ENCODE results near the gene CXorf49.
"Not testable (repeated sequence)": the region's sequence is repeated elsewhere in the genome, so short reads cannot be mapped to it uniquely, and the experiment has no call there.

CXorf49 gene

GRCh38 chrX:71718185-71718584 lies at the start of gene CXorf49:
CXorf49 (minus strand) TSS chrX:71718285; CDS start chrX:71718151, 134 bp downstream.
- DNase-seq (ENCODE audit: low spot score) = not testable (repeated sequence)

- DNase-seq (ENCODE audit: low spot score) = not testable (repeated sequence)
These were observed 49.0 kb upstream of the CXorf49 start for GRCh38 chrX:71767134-71767533.

GRCh38 chrX:71765613-71766012 lies 47.5 kb upstream of the CXorf49 start:
- DNase-seq (ENCODE audit: low spot score) = not testable (repeated sequence)

GRCh38 chrX:71764832-71765231 lies 46.7 kb upstream of the CXorf49 start:
- DNase-seq (ENCODE audit: low spot score) = not testable (repeated sequence)

GRCh38 chrX:71763049-71763448 lies 45.0 kb upstream of the CXorf49 start, which contains the start of gene CXorf49B:
CXorf49B (plus strand) TSS chrX:71763349; CDS start chrX:71763424, 75 bp downstream.
- not testable (repeated sequence) for DNase-seq (ENCODE audit: low spot score)

- not testable (repeated sequence) for DNase-seq (ENCODE audit: low spot score)
These were observed 42.7 kb upstream of the CXorf49 start for GRCh38 chrX:71760688-71761281.

- DNase-seq (ENCODE audit: low spot score) = not testable (repeated sequence)
These were observed 2.3 kb upstream of the CXorf49 start for GRCh38 chrX:71720289-71720886.

GRCh38 chrX:71719195-71719594 lies 1.1 kb upstream of the CXorf49 start:
- DNase-seq (ENCODE audit: low spot score) = not testable (repeated sequence)

- not testable (repeated sequence) for DNase-seq (ENCODE audit: low spot score)
These were observed 1.8 kb downstream of the CXorf49 start for GRCh38 chrX:71716323-71716722.

GRCh38 chrX:71715551-71715950 lies 2.5 kb downstream of the CXorf49 start:
- not testable (repeated sequence) for DNase-seq (ENCODE audit: low spot score)

GRCh38 chrX:71714064-71714463 lies 4.0 kb downstream of the CXorf49 start:
- not testable (repeated sequence) for DNase-seq (ENCODE audit: low spot score)

- DNase-seq (ENCODE audit: low spot score) = not testable (repeated sequence)
These were observed 15.2 kb downstream of the CXorf49 start for GRCh38 chrX:71702853-71703252.

- DNase-seq (ENCODE audit: low spot score) = not testable (repeated sequence)
These were observed 19.1 kb downstream of the CXorf49 start for GRCh38 chrX:71699023-71699344.

- DNase-seq (ENCODE audit: low spot score) = not testable (repeated sequence)
These were observed 19.6 kb downstream of the CXorf49 start for GRCh38 chrX:71698299-71699022.

GRCh38 chrX:71697466-71698298 lies 20.4 kb downstream of the CXorf49 start:
- DNase-seq (ENCODE audit: low spot score) = not testable (repeated sequence)

- DNase-seq (ENCODE audit: low spot score) = not testable (repeated sequence)
These were observed 21.2 kb downstream of the CXorf49 start for GRCh38 chrX:71696641-71697465.

- DNase-seq (ENCODE audit: low spot score) = no peak
These were observed 38.4 kb downstream of the CXorf49 start for GRCh38 chrX:71679575-71680207.

GRCh38 chrX:71677195-71677594 lies 40.9 kb downstream of the CXorf49 start:
- not testable (repeated sequence) for DNase-seq (ENCODE audit: low spot score)

- DNase-seq (ENCODE audit: low spot score) = not testable (repeated sequence)
These were observed 41.9 kb downstream of the CXorf49 start for GRCh38 chrX:71676068-71676795.

GRCh38 chrX:71675636-71676035 lies 42.4 kb downstream of the CXorf49 start:
- not testable (repeated sequence) for DNase-seq (ENCODE audit: low spot score)

Measured in cerebellar cortex (tissue), 1 donor.